ENCODE measurements around the gene BEST1.

Gene BEST1

DNA sequence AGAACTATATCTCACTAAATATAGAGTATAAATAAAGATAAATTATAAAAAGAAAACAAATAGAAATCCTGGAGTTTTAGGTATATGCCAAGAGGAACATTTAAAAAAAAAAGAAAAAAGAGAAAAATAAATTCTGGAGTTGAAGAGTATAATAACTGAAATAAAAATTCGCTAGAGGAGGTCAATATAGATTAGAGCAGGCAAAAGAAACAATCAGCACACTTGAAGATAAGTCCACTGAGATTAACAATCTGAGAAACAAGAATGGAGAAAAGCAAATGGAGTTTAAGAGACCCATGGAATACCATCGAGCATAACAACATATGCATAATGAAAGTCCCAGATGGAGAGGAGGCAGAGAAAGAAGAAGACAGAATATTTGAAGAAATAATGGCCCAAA, 14.3 kb upstream of the BEST1 start:
- H3K36me3 ChIP-seq (ENCODE audit: control insufficient read depth in 1 of 2, insufficient read depth in 2 of 2, low read length in 2 of 2), result no peaks in the 10 kb centered on the region
- no peak overlapping the region for H3K4me3 ChIP-seq (ENCODE audit: low read depth, low read length)
- no peaks in the 10 kb centered on the region for H3K79me2 ChIP-seq (ENCODE audit: control insufficient read depth, insufficient read depth, low read length, poor library complexity)
- H3K9me3 ChIP-seq (ENCODE audit: insufficient read depth, low read depth, low read length), result peaks cover 2% of the 10 kb centered on the region
- H2AK5ac ChIP-seq (ENCODE audit: low read length), result no peak overlapping the region
- H3K4ac ChIP-seq (ENCODE audit: low read depth, low read length), result no peak overlapping the region
- no peak overlapping the region for H2BK5ac ChIP-seq (ENCODE audit: low read depth, low read length, poor library complexity)
- no peak overlapping the region for H4K8ac ChIP-seq (ENCODE audit: low read depth, low read length)
- no peak overlapping the region for H3K9ac ChIP-seq (ENCODE audit: low read length)
- no peak overlapping the region for H3K23ac ChIP-seq (ENCODE audit: low read length)
- no peak overlapping the region for H3K18ac ChIP-seq (ENCODE audit: low read length)
- no peak overlapping the region for H2AFZ ChIP-seq (ENCODE audit: insufficient read depth, low read length, poor library complexity)
- H3K27ac ChIP-seq (ENCODE audit: low read depth, low read length), result no peak overlapping the region
- no peaks in the 10 kb centered on the region for H3K79me1 ChIP-seq (ENCODE audit: low read length)
- H4K91ac ChIP-seq (ENCODE audit: low read depth, low read length), result no peak overlapping the region
- H3K14ac ChIP-seq (ENCODE audit: low read length), result no peak overlapping the region
- no CpG with 5 or more reads among the region's 2 CpGs for WGBS (ENCODE audit: extremely low coverage, insufficient coverage, insufficient read length)
- no peak overlapping the region for H3K4me2 ChIP-seq (ENCODE audit: low read length)
- no peaks in the 10 kb centered on the region for H3K27me3 ChIP-seq (ENCODE audit: insufficient read depth, low read length)
- H2BK12ac ChIP-seq (ENCODE audit: low read length), result no peak overlapping the region
- H2BK120ac ChIP-seq (ENCODE audit: insufficient read depth, low read length, poor library complexity), result no peak overlapping the region
- H3K4me1 ChIP-seq (ENCODE audit: control insufficient read depth in 1 of 2, insufficient read depth in 2 of 2, low read length in 2 of 2), result no peaks in the 10 kb centered on the region
- no peak overlapping the region for H4K12ac ChIP-seq (ENCODE audit: low read depth, low read length)
- DNase-seq, result no peak

DNA sequence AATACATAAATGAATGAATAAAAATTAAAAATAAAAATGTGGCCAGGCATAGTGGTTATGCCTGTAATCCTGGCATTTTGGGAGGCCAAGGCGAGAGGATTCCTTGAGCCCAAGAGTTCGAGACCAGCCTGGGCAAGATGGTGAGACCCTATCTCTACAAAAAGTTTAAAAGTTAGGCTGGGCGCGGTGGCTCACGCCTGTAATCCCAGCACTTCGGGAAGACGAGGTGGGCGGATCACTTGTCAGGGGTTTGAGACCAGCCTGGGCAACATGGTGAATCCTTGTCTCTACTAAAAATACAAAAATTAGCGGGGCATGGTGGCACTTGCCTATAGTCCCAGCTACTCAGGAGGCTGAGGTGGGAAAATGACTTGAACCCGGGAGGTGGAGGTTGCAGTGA, 9.7 kb upstream of the BEST1 start:
- no peaks in the 10 kb centered on the region for H3K79me1 ChIP-seq (ENCODE audit: low read length)
- H2AK5ac ChIP-seq (ENCODE audit: low read length), result no peak overlapping the region
- no peak overlapping the region for H3K4me2 ChIP-seq (ENCODE audit: low read length)
- H2BK120ac ChIP-seq (ENCODE audit: insufficient read depth, low read length, poor library complexity), result no peak overlapping the region
- no peak overlapping the region for H3K27ac ChIP-seq (ENCODE audit: low read depth, low read length)
- H3K18ac ChIP-seq (ENCODE audit: low read length), result no peak overlapping the region
- H3K79me2 ChIP-seq (ENCODE audit: control insufficient read depth, insufficient read depth, low read length, poor library complexity), result no peaks in the 10 kb centered on the region
- H2BK5ac ChIP-seq (ENCODE audit: low read depth, low read length, poor library complexity), result no peak overlapping the region
- no peak overlapping the region for H4K8ac ChIP-seq (ENCODE audit: low read depth, low read length)
- no peak overlapping the region for H4K12ac ChIP-seq (ENCODE audit: low read depth, low read length)
- peaks cover 2% of the 10 kb centered on the region for H3K9me3 ChIP-seq (ENCODE audit: insufficient read depth, low read depth, low read length)
- no peak overlapping the region for H3K4me3 ChIP-seq (ENCODE audit: low read depth, low read length)
- no peaks in the 10 kb centered on the region for H3K36me3 ChIP-seq (ENCODE audit: control insufficient read depth in 1 of 2, insufficient read depth in 2 of 2, low read length in 2 of 2)
- H2BK12ac ChIP-seq (ENCODE audit: low read length), result no peak overlapping the region
- H3K9ac ChIP-seq (ENCODE audit: low read length), result no peak overlapping the region
- no peak overlapping the region for H3K14ac ChIP-seq (ENCODE audit: low read length)
- WGBS (ENCODE audit: extremely low coverage, insufficient coverage, insufficient read length), result no CpG with 5 or more reads among the region's 10 CpGs
- no peak overlapping the region for H2AFZ ChIP-seq (ENCODE audit: insufficient read depth, low read length, poor library complexity)
- no peaks in the 10 kb centered on the region for H3K27me3 ChIP-seq (ENCODE audit: insufficient read depth, low read length)
- H3K23ac ChIP-seq (ENCODE audit: low read length), result no peak overlapping the region
- H3K4me1 ChIP-seq (ENCODE audit: control insufficient read depth in 1 of 2, insufficient read depth in 2 of 2, low read length in 2 of 2), result no peaks in the 10 kb centered on the region
- H3K4ac ChIP-seq (ENCODE audit: low read depth, low read length), result no peak overlapping the region
- DNase-seq, result no peak
- no peak overlapping the region for H4K91ac ChIP-seq (ENCODE audit: low read depth, low read length)

DNA sequence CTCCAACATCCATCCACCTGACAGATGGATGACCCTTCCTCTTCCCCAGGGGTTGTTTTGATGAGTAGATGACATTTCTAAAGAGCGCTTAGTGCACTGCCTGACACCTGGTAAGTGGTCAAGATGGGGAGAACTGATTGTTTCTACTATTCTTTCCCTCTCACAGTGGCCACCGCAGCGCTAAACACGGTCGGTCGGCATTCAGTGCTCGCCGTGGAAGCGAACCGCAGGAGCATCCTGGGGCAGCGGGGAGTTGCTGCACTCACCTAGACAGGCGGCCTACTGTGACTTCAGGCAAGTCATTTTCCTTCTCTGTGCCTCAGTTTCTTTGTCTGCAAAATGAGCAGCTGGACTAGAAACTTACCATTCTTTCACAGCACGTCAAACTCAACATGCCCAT, 5.0 kb upstream of the BEST1 start:
- no CpG with 5 or more reads among the region's 13 CpGs for WGBS (ENCODE audit: extremely low coverage, insufficient coverage, insufficient read length)
- no peak overlapping the region for H3K18ac ChIP-seq (ENCODE audit: low read length)

DNA sequence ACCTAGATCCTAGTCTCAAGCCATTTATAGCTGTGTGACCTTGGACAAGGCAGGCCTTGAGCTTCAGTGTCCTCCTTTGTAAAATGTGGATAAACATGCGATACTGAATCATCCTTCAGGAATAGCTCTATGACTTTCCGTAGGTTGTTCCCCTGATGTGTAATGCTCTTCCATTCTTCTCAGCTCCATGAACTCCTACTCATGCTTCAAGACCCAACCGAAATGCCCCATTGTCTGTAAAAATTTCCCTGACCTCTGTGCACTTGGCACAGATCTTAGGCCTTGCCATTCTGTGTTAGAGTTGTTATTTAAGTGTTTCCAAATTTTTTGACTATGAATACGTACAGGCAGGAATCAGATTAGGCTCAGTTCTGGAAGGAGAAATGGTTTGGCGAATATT, 3.3 kb upstream of the BEST1 start:
- Histone ChIP-seq H3K27ac (ENCODE audit: low read depth, low read length) (no peak overlapping the region), H3K79me1 (ENCODE audit: low read length) (no peaks in the 10 kb centered on the region), H3K27me3 (ENCODE audit: insufficient read depth, low read length) (no peaks in the 10 kb centered on the region), H3K4me1 (ENCODE audit: control insufficient read depth in 1 of 2, insufficient read depth in 2 of 2, low read length in 2 of 2) (no peaks in the 10 kb centered on the region), H3K36me3 (ENCODE audit: control insufficient read depth in 1 of 2, insufficient read depth in 2 of 2, low read length in 2 of 2) (no peaks in the 10 kb centered on the region), H4K91ac (ENCODE audit: low read depth, low read length) (no peak overlapping the region), H4K12ac (ENCODE audit: low read depth, low read length) (no peak overlapping the region), H3K14ac (ENCODE audit: low read length) (no peak overlapping the region), H3K4me2 (ENCODE audit: low read length) (no peak overlapping the region), H2AK5ac (ENCODE audit: low read length) (no peak overlapping the region), H3K9me3 (ENCODE audit: insufficient read depth, low read depth, low read length) (peaks cover 2% of the 10 kb centered on the region), H3K23ac (ENCODE audit: low read length) (no peak overlapping the region), H2BK5ac (ENCODE audit: low read depth, low read length, poor library complexity) (no peak overlapping the region), H3K18ac (ENCODE audit: low read length) (no peak overlapping the region), H2BK12ac (ENCODE audit: low read length) (no peak overlapping the region), H3K79me2 (ENCODE audit: control insufficient read depth, insufficient read depth, low read length, poor library complexity) (no peaks in the 10 kb centered on the region), H2BK120ac (ENCODE audit: insufficient read depth, low read length, poor library complexity) (no peak overlapping the region), H3K4ac (ENCODE audit: low read depth, low read length) (no peak overlapping the region), H3K4me3 (ENCODE audit: low read depth, low read length) (no peak overlapping the region), H3K9ac (ENCODE audit: low read length) (no peak overlapping the region), H4K8ac (ENCODE audit: low read depth, low read length) (no peak overlapping the region), H2AFZ (ENCODE audit: insufficient read depth, low read length, poor library complexity) (no peak overlapping the region)
- DNase-seq, result no peak
- WGBS (ENCODE audit: extremely low coverage, insufficient coverage, insufficient read length), result no CpG with 5 or more reads among the region's 5 CpGs

More for the DNA sequence above, 5.0 kb upstream of the BEST1 start:
- no peak overlapping the region for H4K8ac ChIP-seq (ENCODE audit: low read depth, low read length)
- no peak overlapping the region for H2BK120ac ChIP-seq (ENCODE audit: insufficient read depth, low read length, poor library complexity)
- H2BK12ac ChIP-seq (ENCODE audit: low read length), result no peak overlapping the region
- H3K36me3 ChIP-seq (ENCODE audit: control insufficient read depth in 1 of 2, insufficient read depth in 2 of 2, low read length in 2 of 2), result no peaks in the 10 kb centered on the region
- no peaks in the 10 kb centered on the region for H3K79me1 ChIP-seq (ENCODE audit: low read length)
- no peaks in the 10 kb centered on the region for H3K27me3 ChIP-seq (ENCODE audit: insufficient read depth, low read length)
- DNase-seq, result no peak
- no peak overlapping the region for H2AK5ac ChIP-seq (ENCODE audit: low read length)
- H3K9ac ChIP-seq (ENCODE audit: low read length), result no peak overlapping the region
- H3K4me3 ChIP-seq (ENCODE audit: low read depth, low read length), result no peak overlapping the region
- no peak overlapping the region for H4K12ac ChIP-seq (ENCODE audit: low read depth, low read length)
- H3K9me3 ChIP-seq (ENCODE audit: insufficient read depth, low read depth, low read length), result peaks cover 2% of the 10 kb centered on the region
- H3K23ac ChIP-seq (ENCODE audit: low read length), result no peak overlapping the region
- H3K27ac ChIP-seq (ENCODE audit: low read depth, low read length), result no peak overlapping the region
- H3K4ac ChIP-seq (ENCODE audit: low read depth, low read length), result no peak overlapping the region
- no peak overlapping the region for H3K14ac ChIP-seq (ENCODE audit: low read length)
- H3K4me1 ChIP-seq (ENCODE audit: control insufficient read depth in 1 of 2, insufficient read depth in 2 of 2, low read length in 2 of 2), result no peaks in the 10 kb centered on the region
- no peak overlapping the region for H4K91ac ChIP-seq (ENCODE audit: low read depth, low read length)
- H2BK5ac ChIP-seq (ENCODE audit: low read depth, low read length, poor library complexity), result no peak overlapping the region
- H2AFZ ChIP-seq (ENCODE audit: insufficient read depth, low read length, poor library complexity), result no peak overlapping the region
- no peaks in the 10 kb centered on the region for H3K79me2 ChIP-seq (ENCODE audit: control insufficient read depth, insufficient read depth, low read length, poor library complexity)
- H3K4me2 ChIP-seq (ENCODE audit: low read length), result no peak overlapping the region
